Measurements from ENCODE around the gene CCDC127. TPM values are rescaled to one million over a fixed set of nuclear protein-coding genes. Genes with fewer than 3 reads are reported as not detected.

CCDC127 gene
- total RNA-seq, 1 donor from 2014 or later = 7.0 TPM

DNA sequence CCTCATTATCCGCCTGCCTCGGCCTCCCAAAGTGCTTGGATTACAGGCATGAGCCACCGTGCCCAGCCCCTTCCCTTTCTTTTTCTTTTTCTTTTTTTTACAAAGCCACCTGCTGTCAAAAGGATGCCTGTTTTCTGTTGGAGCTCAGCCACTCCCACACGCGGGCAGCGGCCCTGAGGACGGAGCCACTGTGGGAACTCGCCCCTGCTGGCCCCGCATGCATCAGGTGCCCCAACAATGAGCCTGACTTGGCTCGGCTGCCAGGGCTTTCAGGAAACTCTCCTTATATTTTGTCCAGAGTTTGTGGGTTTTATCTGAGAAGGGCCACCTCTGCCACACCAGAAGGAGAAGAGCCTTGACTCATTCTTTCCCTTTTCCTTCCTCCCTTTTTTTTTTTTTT, 63.7 kb downstream of the CCDC127 start:
- peak overlapping the region; percentile 64 for H3K4me3 Mint-ChIP-seq
- Histone ChIP-seq H3K4me2 (no peak overlapping the region), H3K4me1 (peaks cover 6% of the 10 kb centered on the region), H3K4me3 (no peak overlapping the region), H3K27ac (no peak overlapping the region), H3K27me3 (no peaks in the 10 kb centered on the region), H3K36me3 (peaks cover 12% of the 10 kb centered on the region), H3F3A (ENCODE audit: low read depth) (peaks cover 14% of the 10 kb centered on the region), H3K9me3 (ENCODE audit: low read depth) (no peaks in the 10 kb centered on the region), H4K20me1 (ENCODE audit: low read depth) (no peaks in the 10 kb centered on the region), H3K9ac (no peak overlapping the region), H3K79me2 (ENCODE audit: low read depth) (no peaks in the 10 kb centered on the region), H2AFZ (replicated peaks) (no peak overlapping the region)
- no peak overlapping the region for H3K27ac Mint-ChIP-seq
- peak; percentile 60 for DNase-seq (ENCODE audit: low spot score)
- H3K4me1 Mint-ChIP-seq = peaks cover 14% of the 10 kb centered on the region
- peaks cover 2% of the 10 kb centered on the region for H3K27me3 Mint-ChIP-seq (ENCODE audit: insufficient read depth, low read depth)
- H3K36me3 Mint-ChIP-seq = peaks cover 43% of the 10 kb centered on the region
- H3K9me3 Mint-ChIP-seq = no peaks in the 10 kb centered on the region
- TF ChIP-seq EZH2phosphoT487 (IDR thresholded peaks at IDR 0.05) = no peak
- TF ChIP-seq CTCF (IDR thresholded peaks at IDR 0.05) = no peak

DNA sequence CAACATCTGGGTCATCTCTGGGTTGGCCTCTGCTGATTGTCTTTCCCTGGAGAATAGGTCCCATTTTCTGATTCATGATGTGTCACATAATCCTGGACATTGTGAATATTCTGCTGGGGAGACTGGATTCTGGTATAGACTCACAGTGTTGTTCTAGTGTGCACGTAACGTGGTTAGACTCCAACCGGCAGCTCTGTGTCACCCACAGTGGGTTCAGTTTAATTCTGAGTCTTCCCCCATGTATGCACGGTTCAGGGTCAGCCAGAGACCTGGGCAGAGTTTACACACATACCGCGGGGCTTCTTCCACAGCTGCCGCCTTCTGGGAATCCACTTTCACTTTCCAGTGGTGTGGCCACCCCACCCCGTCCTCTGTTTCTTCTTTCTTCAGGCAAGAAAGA, 64.7 kb downstream of the CCDC127 start:
- Mint-ChIP-seq H3K9me3 (peaks cover 2% of the 10 kb centered on the region), H3K4me1 (peaks cover 13% of the 10 kb centered on the region), H3K27ac (no peak overlapping the region), H3K27me3 (ENCODE audit: insufficient read depth, low read depth) (peaks cover 2% of the 10 kb centered on the region), H3K36me3 (peaks cover 42% of the 10 kb centered on the region), H3K4me3 (no peak overlapping the region)
- no peak overlapping the region for H3K27ac ChIP-seq
- no peaks in the 10 kb centered on the region for H3K27me3 ChIP-seq
- no peak overlapping the region for H2AFZ ChIP-seq (replicated peaks)
- no peak overlapping the region for H3K4me2 ChIP-seq
- H3K4me1 ChIP-seq = peaks cover 6% of the 10 kb centered on the region
- peaks cover 21% of the 10 kb centered on the region for H3K36me3 ChIP-seq
- H3K79me2 ChIP-seq (ENCODE audit: low read depth) = no peaks in the 10 kb centered on the region
- H3K9me3 ChIP-seq (ENCODE audit: low read depth) = peaks cover 6% of the 10 kb centered on the region
- no peak for TF ChIP-seq EZH2 (IDR thresholded peaks at IDR 0.05)
- TF ChIP-seq CTCF (IDR thresholded peaks at IDR 0.05) = no peak
- TF ChIP-seq EZH2phosphoT487 (IDR thresholded peaks at IDR 0.05) = no peak
- no peaks in the 10 kb centered on the region for H4K20me1 ChIP-seq (ENCODE audit: low read depth)
- H3K9ac ChIP-seq = no peak overlapping the region
- no peak overlapping the region for H3K4me3 ChIP-seq
- DNase-seq (ENCODE audit: low spot score) = no peak
- peaks cover 13% of the 10 kb centered on the region for H3F3A ChIP-seq (ENCODE audit: low read depth)

- Histone ChIP-seq H4K20me1 (ENCODE audit: low read depth) (no peaks in the 10 kb centered on the region), H3K79me2 (ENCODE audit: low read depth) (no peaks in the 10 kb centered on the region), H2AFZ (replicated peaks) (no peak overlapping the region), H3K9me3 (ENCODE audit: low read depth) (peaks cover 15% of the 10 kb centered on the region), H3K4me3 (no peak overlapping the region), H3K36me3 (peaks cover 33% of the 10 kb centered on the region), H3K27ac (peak overlapping the region; percentile 55), H3K4me1 (peaks cover 6% of the 10 kb centered on the region), H3F3A (ENCODE audit: low read depth) (peaks cover 13% of the 10 kb centered on the region), H3K27me3 (no peaks in the 10 kb centered on the region), H3K9ac (no peak overlapping the region), H3K4me2 (no peak overlapping the region)
- DNase-seq (ENCODE audit: low spot score) = no peak
- Mint-ChIP-seq H3K36me3 (peaks cover 49% of the 10 kb centered on the region), H3K27me3 (ENCODE audit: insufficient read depth, low read depth) (peaks cover 2% of the 10 kb centered on the region), H3K9me3 (peaks cover 12% of the 10 kb centered on the region), H3K27ac (no peak overlapping the region), H3K4me1 (peaks cover 13% of the 10 kb centered on the region), H3K4me3 (no peak overlapping the region)
- TF ChIP-seq EZH2phosphoT487 (IDR thresholded peaks at IDR 0.05) (no peak), CTCF (IDR thresholded peaks at IDR 0.05) (no peak), EZH2 (IDR thresholded peaks at IDR 0.05) (no peak)
Measured at GRCh38 chr5:152077-152476, 65.9 kb downstream of the CCDC127 start.
